Ascending aorta (tissue), 2 donors: ENCODE data around the gene PAGR1. TPM values are rescaled to one million over a fixed set of nuclear protein-coding genes. Genes with fewer than 3 reads are reported as not detected.

ENCODE experiments used
- DNase-seq, 2 donors: peaks; one replicate each; pipeline ENCODE4 v3.0.0-alpha.2; 2019; ENCODE audit warnings: low spot score in 2 of 2
- H3K27ac ChIP-seq, 2 donors: fragments of 200-600 bp; sonication (generic); one replicate each; pipeline ENCODE4 v1.5.1; 2016 to 2017; ENCODE audit warnings: mild to moderate bottlenecking in 1 of 2
- H3K27me3 ChIP-seq: fragments of 200-600 bp; sonication (generic); one replicate; pipeline ENCODE4 v1.5.1; 2017
- H3K36me3 ChIP-seq, 2 donors: fragments of 200-600 bp; sonication (generic); one replicate each; pipeline ENCODE4 v1.5.1; 2016
- H3K4me1 ChIP-seq, 2 donors: fragments of 200-600 bp; sonication (generic); one replicate each; pipeline ENCODE4 v1.5.1; 2016 to 2017; ENCODE audit warnings: mild to moderate bottlenecking in 1 of 2
- H3K4me3 ChIP-seq, 2 donors: fragments of 200-600 bp; sonication (generic); one replicate each; pipeline ENCODE4 v1.5.1; 2016 to 2017; ENCODE audit warnings: mild to moderate bottlenecking in 1 of 2
- H3K9me3 ChIP-seq, 2 donors: fragments of 200-600 bp; sonication (generic); one replicate each; pipeline ENCODE4 v1.5.1; 2016
- intact Hi-C: fragments of 100-400 bp; cut with DNase I; formaldehyde crosslinking; loops from one replicate; pipeline ENCODE4 v1.15.1; 2023
- total RNA-seq: library from RNA; depleted of rRNA; stranded (reverse); fragments of >200 nt; gene quantifications from one replicate; pipeline ENCODE4 v1.1.0, GENCODE V29; 2016
- TF ChIP-seq, protein P1 (sequence below), 3 experiments: fragments of 200-600 bp in 2 of 3; fragments of 450-650 bp in 1 of 3; sonication (generic) in 2 of 3; IDR thresholded peaks; one replicate each; pipeline ENCODE4 v1.5.1; 2016 to 2019; ENCODE audit warnings: antibody characterized with exemption in 3 of 3, mild to moderate bottlenecking in 1 of 3, moderate library complexity in 1 of 3

Gene PAGR1
- total RNA-seq, 1 donor from 2014 or later, result 54.3 TPM

DNA sequence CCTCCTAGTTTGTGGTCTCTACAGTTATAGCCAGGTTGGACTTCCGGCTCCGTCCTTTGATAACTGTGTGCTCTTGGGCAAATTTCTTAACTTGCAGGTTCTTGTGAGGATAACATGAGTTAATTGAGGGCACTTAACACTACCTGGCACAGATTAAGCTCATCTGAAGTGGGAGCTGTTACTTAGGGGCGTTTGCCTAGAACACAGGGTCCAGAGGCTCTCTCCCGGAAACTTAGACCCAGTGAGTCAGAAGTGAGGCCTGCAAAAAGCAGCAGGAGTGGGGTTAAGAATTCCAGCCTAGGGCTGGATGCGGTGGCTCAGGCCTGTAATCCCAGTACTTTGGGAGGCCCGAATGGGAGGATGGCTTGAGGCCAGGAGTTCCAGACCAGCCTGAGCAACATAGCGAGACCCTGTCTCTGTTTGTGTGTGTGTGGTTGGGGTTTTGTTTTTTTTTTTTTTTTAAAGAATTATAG, 5.7 kb downstream of the PAGR1 start:
- H3K4me1 ChIP-seq, result peaks cover 28 to 54% of the 10 kb centered on the region in 2 donors

DNA sequence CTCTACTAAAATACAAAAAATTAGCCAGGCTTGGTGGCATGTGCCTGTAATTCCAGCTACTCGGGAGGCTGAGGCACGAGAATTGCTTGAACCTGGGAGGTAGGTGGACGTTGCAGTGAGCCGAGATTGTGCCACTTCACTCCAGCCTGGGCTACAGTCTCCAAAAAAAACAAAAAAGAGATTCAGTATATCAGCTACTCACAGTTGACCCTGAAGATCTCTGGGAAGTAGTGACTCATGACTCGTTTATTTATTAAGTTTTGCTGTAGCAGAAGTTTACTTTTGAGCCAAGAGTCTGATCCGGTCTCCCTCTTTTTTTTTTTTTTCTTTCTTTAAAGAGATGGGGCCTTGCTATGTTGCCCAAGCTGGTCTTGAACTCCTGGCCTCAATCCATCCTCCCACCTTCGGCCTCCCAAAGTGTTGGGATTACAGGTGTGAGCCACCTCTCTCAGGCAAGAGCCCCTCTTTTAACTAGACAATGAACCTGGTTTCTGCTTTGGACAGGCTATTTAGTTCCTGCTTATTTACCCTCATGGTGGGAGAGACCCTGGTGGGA, 8.7 kb downstream of the PAGR1 start:
- Histone ChIP-seq H3K27ac (peak overlapping the region; percentile 69 to 88), H3K36me3 (no peaks in the 10 kb centered on the region), H3K4me1 (peaks cover 28 to 41% of the 10 kb centered on the region in 2 donors), H3K9me3 (no peaks in the 10 kb centered on the region), H3K27me3 (no peaks in the 10 kb centered on the region), H3K4me3 (peak overlapping the region; percentile 38 to 41)
- intact Hi-C loops, result loop anchor here (2.0 to 5.0 kb wide), 3 partner anchors 24 to 243 kb away; partner anchors contain the start of genes ALDOA, HIRIP3 and INO80E
- TF ChIP-seq, protein P1, sequence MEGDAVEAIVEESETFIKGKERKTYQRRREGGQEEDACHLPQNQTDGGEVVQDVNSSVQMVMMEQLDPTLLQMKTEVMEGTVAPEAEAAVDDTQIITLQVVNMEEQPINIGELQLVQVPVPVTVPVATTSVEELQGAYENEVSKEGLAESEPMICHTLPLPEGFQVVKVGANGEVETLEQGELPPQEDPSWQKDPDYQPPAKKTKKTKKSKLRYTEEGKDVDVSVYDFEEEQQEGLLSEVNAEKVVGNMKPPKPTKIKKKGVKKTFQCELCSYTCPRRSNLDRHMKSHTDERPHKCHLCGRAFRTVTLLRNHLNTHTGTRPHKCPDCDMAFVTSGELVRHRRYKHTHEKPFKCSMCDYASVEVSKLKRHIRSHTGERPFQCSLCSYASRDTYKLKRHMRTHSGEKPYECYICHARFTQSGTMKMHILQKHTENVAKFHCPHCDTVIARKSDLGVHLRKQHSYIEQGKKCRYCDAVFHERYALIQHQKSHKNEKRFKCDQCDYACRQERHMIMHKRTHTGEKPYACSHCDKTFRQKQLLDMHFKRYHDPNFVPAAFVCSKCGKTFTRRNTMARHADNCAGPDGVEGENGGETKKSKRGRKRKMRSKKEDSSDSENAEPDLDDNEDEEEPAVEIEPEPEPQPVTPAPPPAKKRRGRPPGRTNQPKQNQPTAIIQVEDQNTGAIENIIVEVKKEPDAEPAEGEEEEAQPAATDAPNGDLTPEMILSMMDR (IDR thresholded peaks at IDR 0.05), result no peak
- no peak for DNase-seq

More for the DNA sequence above, 5.7 kb downstream of the PAGR1 start:
- no peak for DNase-seq
- H3K27me3 ChIP-seq, result no peaks in the 10 kb centered on the region
- H3K27ac ChIP-seq, result peak overlapping the region; percentile 90 to 92
- TF ChIP-seq, protein P1 (IDR thresholded peaks at IDR 0.05), result no peak
- no peaks in the 10 kb centered on the region for H3K9me3 ChIP-seq
- intact Hi-C loops, result loop anchor here (5.0 kb wide), 2 partner anchors 176 to 246 kb away; partner anchors contain the start of genes ALDOA, HIRIP3 and INO80E
- H3K36me3 ChIP-seq, result peaks cover 0 to 18% of the 10 kb centered on the region in 2 donors
- H3K4me3 ChIP-seq, result peak overlapping the region; percentile 54 to 76

DNA sequence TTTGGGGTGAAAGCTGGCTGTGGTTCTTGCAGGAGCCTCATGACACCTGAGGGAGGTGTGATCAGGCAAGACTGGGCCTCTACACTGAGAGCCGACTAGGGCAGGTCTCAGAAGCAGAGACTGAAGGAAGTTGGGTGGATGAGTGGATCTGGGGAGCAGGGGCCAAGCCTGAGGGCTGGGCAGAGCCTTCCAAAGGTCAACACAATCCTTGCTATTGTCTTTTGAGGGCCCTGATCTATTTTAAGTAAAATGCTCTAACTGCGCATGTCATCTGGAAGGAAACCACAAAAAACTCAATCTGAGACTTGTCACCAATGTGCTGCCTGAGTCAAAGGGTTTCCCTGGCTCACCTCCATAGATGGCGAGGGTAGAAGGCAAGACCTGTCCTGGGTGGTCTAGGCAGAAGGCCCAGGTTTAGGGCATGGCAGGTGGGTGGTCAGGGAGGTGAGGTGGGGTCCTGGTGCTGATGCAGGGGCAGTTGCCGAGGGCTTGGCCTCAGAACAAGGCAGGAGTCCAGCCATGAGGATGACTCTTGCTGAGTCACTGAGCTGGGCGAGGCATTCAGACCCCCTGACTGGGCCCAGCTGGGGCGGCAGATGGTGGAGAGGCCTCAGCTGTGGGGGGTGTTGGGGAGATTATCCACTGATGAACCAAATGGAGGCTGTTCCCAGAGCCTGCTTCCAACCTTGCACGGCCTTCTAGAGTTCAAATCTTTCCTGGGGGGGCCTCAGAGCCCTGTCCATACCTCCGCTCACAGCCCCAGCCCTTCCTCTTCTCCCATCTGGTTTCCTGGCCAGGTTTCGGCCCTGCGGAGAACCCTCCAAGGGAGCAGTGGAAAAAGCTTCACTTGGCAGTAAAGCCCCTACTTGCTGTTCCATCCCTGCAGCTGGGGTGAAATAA, 9.4 kb downstream of the PAGR1 start:
- intact Hi-C loops, result loop anchor here (2.0 kb wide), 1 partner anchor 23 kb away; no protein-coding TSS in a partner anchor
- Histone ChIP-seq H3K27me3 (no peaks in the 10 kb centered on the region), H3K4me3 (peak overlapping the region; percentile 38 to 41), H3K27ac (peak overlapping the region; percentile 69 to 88), H3K4me1 (peaks cover 28 to 41% of the 10 kb centered on the region in 2 donors), H3K9me3 (no peaks in the 10 kb centered on the region), H3K36me3 (peaks cover under 1 to 1% of the 10 kb centered on the region in 2 donors)
- TF ChIP-seq, protein P1 (IDR thresholded peaks at IDR 0.05), result no peak
- no peak for DNase-seq

DNA sequence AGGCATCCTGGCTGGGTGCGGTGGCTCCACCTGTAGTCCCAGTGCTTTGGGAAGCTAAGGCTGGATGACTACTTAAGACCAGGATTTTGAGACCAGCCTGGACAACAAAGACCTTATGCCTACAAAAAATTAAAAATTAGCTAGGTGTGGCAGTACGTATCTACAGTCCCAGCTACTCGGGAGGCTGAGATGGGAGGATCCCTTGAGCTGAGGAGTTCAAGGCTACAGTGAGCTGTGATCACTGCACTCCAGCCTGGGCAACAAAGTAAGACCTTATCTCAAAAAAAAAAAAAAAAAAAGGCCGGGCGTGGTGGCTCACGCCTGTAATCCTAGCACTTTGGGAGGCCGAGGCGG, 10.4 kb downstream of the PAGR1 start:
- Histone ChIP-seq H3K4me1 (peaks cover 28 to 41% of the 10 kb centered on the region in 2 donors), H3K9me3 (no peaks in the 10 kb centered on the region), H3K4me3 (no peak overlapping the region), H3K27me3 (no peaks in the 10 kb centered on the region), H3K36me3 (peaks cover 10% of the 10 kb centered on the region in 2 donors), H3K27ac (peak overlapping the region; percentile 69 to 88)
- no peak for DNase-seq
- TF ChIP-seq, protein P1 (IDR thresholded peaks at IDR 0.05), result no peak
- intact Hi-C loops, result no loop called here

DNA sequence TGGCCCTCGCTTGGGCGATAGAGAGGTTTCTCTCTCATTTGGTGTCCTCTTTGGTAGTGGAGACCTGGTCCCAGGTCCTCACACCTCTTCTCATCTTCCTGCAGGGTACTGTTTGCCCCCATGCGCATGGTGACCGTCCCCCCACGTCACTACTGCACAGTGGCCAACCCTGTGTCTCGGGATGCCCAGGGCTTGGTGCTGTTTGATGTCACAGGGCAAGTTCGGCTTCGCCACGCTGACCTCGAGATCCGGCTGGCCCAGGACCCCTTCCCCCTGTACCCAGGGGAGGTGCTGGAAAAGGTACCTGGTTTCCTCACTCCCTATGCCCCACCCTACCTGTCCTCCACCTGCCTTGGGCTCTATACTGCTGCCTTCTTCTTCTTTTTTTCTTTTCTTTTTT, 14.8 kb downstream of the PAGR1 start:
- no peaks in the 10 kb centered on the region for H3K27me3 ChIP-seq
- no peak for DNase-seq
- no peak overlapping the region for H3K4me3 ChIP-seq
- intact Hi-C loops, result no loop called here
- no peaks in the 10 kb centered on the region for H3K9me3 ChIP-seq
- no peak overlapping the region for H3K27ac ChIP-seq
- H3K4me1 ChIP-seq, result peaks cover 1 to 5% of the 10 kb centered on the region in 2 donors
- peaks cover 50 to 53% of the 10 kb centered on the region in 2 donors for H3K36me3 ChIP-seq
- TF ChIP-seq, protein P1 (IDR thresholded peaks at IDR 0.05), result no peak
